VCaP (cell line): ENCODE measurements around the gene UBA5.

Experiments used
- H3K27ac ChIP-seq: fragments of 450-650 bp; 2 replicates; pipeline ENCODE4 v1.5.1; 2017
- TF ChIP-seq, protein P1 (sequence below): fragments of 450-650 bp; conservative IDR thresholded peaks from 2 replicates; pipeline ENCODE4 v1.5.1; 2017; ENCODE audit warnings: mild to moderate bottlenecking, moderate library complexity

Gene UBA5

DNA sequence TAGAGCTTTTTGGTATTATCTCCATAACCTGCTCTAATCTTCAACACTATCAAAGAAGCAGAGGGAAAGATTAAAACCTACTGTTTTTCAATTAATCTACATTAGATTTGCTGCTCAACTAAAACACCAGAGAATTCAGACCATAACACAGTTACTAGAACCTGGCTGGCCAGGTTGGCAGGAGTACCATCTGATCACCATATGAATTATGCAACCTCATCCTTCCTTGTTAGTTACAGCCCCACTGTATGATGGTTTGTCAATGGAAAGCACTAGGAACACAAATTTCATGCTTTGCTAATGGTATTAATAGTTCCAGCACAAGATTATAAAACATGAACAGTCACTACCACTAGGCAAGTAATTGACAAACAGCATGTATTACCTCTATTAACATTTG lies 56.2 kb downstream of the UBA5 start:
- no peak overlapping the region for H3K27ac ChIP-seq
- TF ChIP-seq, protein P1, sequence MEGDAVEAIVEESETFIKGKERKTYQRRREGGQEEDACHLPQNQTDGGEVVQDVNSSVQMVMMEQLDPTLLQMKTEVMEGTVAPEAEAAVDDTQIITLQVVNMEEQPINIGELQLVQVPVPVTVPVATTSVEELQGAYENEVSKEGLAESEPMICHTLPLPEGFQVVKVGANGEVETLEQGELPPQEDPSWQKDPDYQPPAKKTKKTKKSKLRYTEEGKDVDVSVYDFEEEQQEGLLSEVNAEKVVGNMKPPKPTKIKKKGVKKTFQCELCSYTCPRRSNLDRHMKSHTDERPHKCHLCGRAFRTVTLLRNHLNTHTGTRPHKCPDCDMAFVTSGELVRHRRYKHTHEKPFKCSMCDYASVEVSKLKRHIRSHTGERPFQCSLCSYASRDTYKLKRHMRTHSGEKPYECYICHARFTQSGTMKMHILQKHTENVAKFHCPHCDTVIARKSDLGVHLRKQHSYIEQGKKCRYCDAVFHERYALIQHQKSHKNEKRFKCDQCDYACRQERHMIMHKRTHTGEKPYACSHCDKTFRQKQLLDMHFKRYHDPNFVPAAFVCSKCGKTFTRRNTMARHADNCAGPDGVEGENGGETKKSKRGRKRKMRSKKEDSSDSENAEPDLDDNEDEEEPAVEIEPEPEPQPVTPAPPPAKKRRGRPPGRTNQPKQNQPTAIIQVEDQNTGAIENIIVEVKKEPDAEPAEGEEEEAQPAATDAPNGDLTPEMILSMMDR: no peak

DNA sequence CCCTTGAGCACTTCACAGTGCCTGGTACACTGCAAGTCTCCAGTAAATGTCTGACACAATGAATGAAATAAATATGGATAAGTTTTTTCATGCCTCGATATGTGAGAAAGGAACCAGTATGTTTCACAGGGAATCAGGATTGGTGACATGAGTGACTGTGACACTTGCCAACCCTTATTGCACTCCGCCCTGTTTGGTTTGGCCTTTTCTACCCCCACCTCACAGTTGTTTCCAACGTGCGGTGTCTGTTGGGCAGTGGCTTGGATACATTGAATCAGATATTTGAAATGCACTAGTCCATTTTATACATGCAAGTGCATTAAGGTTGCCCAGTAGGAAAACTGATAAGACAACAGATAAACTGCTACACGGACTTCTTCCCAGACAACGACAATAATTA lies 60.1 kb downstream of the UBA5 start:
- no peak overlapping the region for H3K27ac ChIP-seq

DNA sequence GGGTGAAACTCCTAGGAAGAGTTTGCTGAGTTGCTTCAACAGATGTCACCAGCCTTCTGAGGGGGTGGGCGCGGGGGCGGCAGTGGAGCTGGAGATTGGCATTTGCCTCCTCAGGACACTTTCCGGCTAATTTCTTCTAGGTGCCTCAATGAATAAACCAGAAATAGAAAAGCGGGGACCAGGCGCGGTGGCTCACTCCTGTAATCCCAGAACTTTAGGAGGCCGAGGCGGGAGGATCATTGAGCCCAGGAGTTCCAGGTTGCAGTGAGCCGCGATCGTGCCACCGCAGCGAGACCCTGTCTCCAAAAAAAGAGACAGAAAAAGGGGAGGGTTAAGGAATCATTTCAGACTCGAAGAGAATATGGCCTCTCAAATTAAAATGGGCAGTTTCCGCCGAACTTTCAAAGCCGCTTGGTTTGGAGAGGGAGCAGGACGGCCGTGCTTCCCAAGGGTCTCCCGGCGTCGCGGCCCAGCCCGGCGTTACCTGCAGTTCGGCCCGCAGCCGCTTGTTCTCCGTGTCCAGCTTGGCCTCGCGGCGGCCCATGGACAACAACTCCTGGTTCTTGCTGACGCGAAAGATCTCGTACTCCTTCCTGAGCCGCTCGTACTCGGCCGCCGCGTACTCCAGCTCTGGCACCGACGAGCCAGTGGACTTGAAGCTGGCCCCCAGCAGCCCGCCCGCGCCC lies 61.5 kb downstream of the UBA5 start:
- peak overlapping the region; percentile 92 for H3K27ac ChIP-seq
- TF ChIP-seq, protein P1: peak; percentile 53; the same call in 1 of the 2 replicates

More for the DNA sequence above, 60.1 kb downstream of the UBA5 start:
- TF ChIP-seq, protein P1: no peak

DNA sequence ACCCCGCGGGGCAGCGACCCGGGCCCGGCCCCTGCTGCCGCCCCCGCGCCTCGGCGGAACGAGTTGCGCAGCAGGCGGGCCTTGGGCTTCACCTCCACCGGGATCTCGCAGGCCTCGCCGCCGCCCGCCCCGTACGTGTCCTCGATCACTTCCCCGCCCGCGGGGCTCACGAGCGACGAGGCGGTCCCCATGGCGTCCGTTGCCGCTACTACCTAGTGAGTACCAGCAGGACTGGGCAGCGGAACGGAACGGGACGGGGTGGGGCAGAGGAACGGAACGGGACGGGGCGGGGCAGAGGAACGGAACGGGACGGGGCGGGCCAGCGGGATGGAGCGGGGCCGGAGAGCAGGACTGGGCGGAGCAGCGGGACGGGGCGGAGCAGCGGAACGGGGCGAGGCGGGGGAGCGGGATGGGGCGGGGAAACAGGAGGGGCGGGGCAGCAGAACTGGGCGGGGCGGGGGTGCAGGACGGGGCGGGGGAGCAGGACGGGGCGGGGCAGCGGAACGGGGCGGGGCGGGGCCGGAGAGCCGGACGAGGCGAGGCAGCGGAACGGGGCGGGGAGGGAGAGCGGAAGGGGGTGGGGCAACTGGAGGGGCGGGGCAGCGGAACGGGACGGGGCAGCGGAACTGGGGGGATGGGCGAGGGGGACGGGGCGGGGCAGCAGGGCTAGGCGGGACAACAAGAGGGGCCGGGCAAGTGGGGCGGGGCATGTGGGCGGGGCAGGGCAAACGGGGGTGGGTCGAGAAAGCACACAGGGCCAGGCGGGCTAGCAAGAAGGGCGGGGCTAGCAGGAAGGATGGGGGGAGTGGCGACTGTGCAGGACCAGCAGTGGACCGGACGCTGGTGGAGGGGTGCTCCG lies 62.3 kb downstream of the UBA5 start, which contains the start of gene NPHP3:
Gene NPHP3 (minus strand): TSS at position 245 of the 859 bp plus-strand sequence. CDS start 54 bp downstream, at position 191.
- TF ChIP-seq, protein P1: peak; percentile 24
- H3K27ac ChIP-seq: peak within 1 kb of the TSS; percentile 92

DNA sequence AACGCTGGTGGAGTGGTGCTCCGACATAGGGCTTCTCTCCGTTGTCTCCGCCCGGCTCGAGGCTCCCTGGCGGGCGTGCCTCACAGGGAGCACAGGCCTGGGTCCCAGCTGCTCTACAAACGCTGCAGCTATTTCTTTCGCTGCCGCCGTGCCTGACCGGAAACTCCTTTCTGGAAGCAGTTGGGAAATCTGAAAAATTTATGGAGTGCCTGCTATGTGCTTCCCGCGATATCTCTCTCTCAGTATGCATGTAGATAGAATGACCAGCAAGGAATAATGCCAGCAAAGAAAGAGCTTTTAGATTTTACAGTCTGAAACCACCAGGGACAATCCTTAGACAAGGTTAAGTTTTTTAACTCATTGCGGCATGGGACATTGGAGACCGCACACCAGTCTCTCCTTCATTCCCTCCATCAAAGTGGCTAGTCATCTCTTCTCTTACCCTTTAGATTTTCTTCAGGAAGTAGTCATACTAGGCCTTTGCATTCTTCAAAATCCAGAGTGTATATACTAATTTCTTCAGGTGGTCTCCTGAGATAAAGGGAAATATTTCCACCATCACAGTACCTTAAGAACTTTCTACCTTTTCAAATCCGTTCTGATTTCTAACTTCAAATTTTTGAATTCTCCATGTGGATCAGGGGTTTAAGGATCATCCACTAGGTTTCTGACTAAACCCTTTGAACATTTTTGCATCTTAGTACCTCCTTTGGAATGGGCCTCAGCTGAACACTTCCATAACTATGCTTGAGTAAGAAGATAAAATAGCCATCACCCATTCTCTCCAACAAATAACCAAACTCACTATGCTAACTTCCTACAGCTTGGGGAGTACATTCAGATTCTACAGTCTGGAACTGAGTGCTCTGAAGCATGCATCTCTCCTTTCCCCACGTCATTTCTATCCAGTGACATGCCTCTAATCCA lies 63.2 kb downstream of the UBA5 start:
- H3K27ac ChIP-seq: peak overlapping the region; percentile 76

DNA sequence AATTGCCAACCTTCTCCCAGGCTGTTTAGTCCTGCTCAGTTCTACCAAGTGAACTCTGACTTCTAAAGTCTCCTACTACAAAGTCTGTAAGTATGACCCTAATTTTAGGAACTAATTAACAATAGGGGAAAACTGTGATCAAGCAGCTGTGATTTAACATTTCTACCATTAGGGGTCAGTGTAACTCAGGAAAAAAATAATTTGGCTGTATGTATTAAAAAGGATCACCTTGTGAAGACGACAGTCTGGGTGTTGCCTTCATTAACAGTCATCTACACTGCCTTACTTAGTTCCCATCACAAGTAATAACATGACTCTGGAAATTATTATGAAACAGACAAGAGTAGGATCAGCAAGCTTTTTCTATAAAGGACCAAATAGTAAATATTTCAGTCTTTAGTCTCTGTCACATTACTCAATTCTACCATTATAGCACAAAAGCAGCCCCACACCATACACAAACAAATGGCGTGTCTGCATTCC lies 66.3 kb downstream of the UBA5 start:
- H3K27ac ChIP-seq: no peak overlapping the region
- TF ChIP-seq, protein P1: peak; percentile 83

More for the DNA sequence above, 63.2 kb downstream of the UBA5 start:
- TF ChIP-seq, protein P1: no peak
